Lung (tissue), 12 donors: ENCODE data around the gene BRAF. TPM values are rescaled to one million over a fixed set of nuclear protein-coding genes. Genes with fewer than 3 reads are reported as not detected.

Experiments used
- ATAC-seq: fragments of 200-7000 bp; cut with Tn5 transposase; one replicate; pipeline ENCODE4 v1.9.1; 2020; ENCODE audit warnings: moderate number of reproducible peaks; ENCODE audit not compliant: insufficient read depth, low FRiP score
- DNase-seq, 3 donors: peaks; one replicate each; pipeline ENCODE4 v3.0.0-alpha.2; 2013 to 2017
- H3K27ac ChIP-seq, 2 donors: one replicate each; pipeline ENCODE4 v1.5.1; 2013; ENCODE audit warnings: mild to moderate bottlenecking in 2 of 2, moderate library complexity in 2 of 2, control low read depth in 1 of 2, inconsistent platforms in 1 of 2, low read depth in 1 of 2, low read length in 1 of 2
- H3K27me3 ChIP-seq, 3 donors: one replicate each; pipeline ENCODE4 v1.5.1; 2013; ENCODE audit warnings: low read length in 2 of 3; ENCODE audit not compliant: control insufficient read depth in 3 of 3, insufficient read depth in 3 of 3
- H3K36me3 ChIP-seq, 4 donors: one replicate each; pipeline ENCODE4 v1.5.1; 2013; ENCODE audit warnings: low read length in 4 of 4, mild to moderate bottlenecking in 1 of 4, moderate library complexity in 1 of 4; ENCODE audit not compliant: control insufficient read depth in 4 of 4, insufficient read depth in 4 of 4
- H3K4me1 ChIP-seq, 5 donors: one replicate each; pipeline ENCODE4 v1.5.1; 2013; ENCODE audit warnings: low read length in 5 of 5, mild to moderate bottlenecking in 2 of 5, moderate library complexity in 1 of 5; ENCODE audit not compliant: control insufficient read depth in 5 of 5, insufficient read depth in 5 of 5
- H3K4me3 ChIP-seq: one replicate; pipeline ENCODE4 v1.5.1; 2013; ENCODE audit warnings: mild to moderate bottlenecking, control low read depth, moderate library complexity
- H3K9ac ChIP-seq, 2 donors: one replicate each; pipeline ENCODE4 v1.5.1; 2013; ENCODE audit warnings: low read length in 2 of 2, control low read depth in 1 of 2; ENCODE audit not compliant: insufficient read depth in 1 of 2
- H3K9me3 ChIP-seq, 4 donors: one replicate each; pipeline ENCODE4 v1.5.1; 2013; ENCODE audit warnings: low read length in 3 of 4, mild to moderate bottlenecking in 1 of 4, moderate library complexity in 1 of 4; ENCODE audit not compliant: control insufficient read depth in 4 of 4, insufficient read depth in 3 of 4
- CTCF ChIP-seq: IDR thresholded peaks from 2 replicates; pipeline ENCODE4 v1.5.1; 2012; ENCODE audit warnings: mild to moderate bottlenecking; ENCODE audit errors: control extremely low read depth, extremely low read depth
- WGBS, 2 donors: extraction: QIAGEN DNeasy Blood & Tissue Kit; methylation state at CpG; one replicate each; pipeline ENCODE4 v1.1.7; 2013; 5-methylcytosine and 5-hydroxymethylcytosine counted together
- polyA plus RNA-seq, 2 donors: library from polyadenylated mRNA; stranded (reverse); fragments of 200-250 nt; gene quantifications; one replicate each; pipeline ENCODE4 v1.2.1, GENCODE V29; 2013
- total RNA-seq, 2 donors: library from RNA; depleted of rRNA in 1 of 2; stranded (reverse); fragments of >200 nt in 1 of 2; gene quantifications; one replicate each; pipeline ENCODE4 v1.2.1, GENCODE V29; 2014 to 2021
- donor health status: control.
- donor health status: control.
- donor health status: Bipolar disorder and iron deficiency.
- donor health status: healthy.
- donor health status: DM: yes; HTN: yes; CAD: no.

The BRAF gene
- total and polyA plus RNA-seq, 4 donors = 6.5 to 111 (median 22.3) TPM

GRCh38 chr7:140673774-140674155 lies 251.0 kb downstream of the BRAF start:
- Histone ChIP-seq H3K27ac (peak overlapping the region; percentile 86 to 91), H3K9me3 (no peaks in the 10 kb centered on the region), H3K4me3 (peak overlapping the region; percentile 80), H3K27me3 (no peaks in the 10 kb centered on the region), H3K36me3 (no peaks in the 10 kb centered on the region), H3K4me1 (peaks cover 0 to 10% (median 3%) of the 10 kb centered on the region in 5 donors), H3K9ac (no peak overlapping the region)
- no peak for DNase-seq
- 37 to 50% methylated on average over 18 of the region's 18 CpGs for WGBS, 2 donors
- no peak for TF ChIP-seq CTCF
- ATAC-seq = no peak

GRCh38 chr7:140673063-140673773 lies 251.5 kb downstream of the BRAF start:
- peak; percentile 42 to 69 (median 57) for DNase-seq
- WGBS, 2 donors = 0% methylated on average over 43 to 72 of the region's 72 CpGs
- TF ChIP-seq CTCF = no peak
- peak overlapping the region; percentile 80 for H3K4me3 ChIP-seq
- H3K9ac ChIP-seq = peak overlapping the region in 1 of 2 donors; percentile 21
- H3K27ac ChIP-seq = peak overlapping the region; percentile 86 to 91
- no peaks in the 10 kb centered on the region for H3K27me3 ChIP-seq
- no peaks in the 10 kb centered on the region for H3K36me3 ChIP-seq
- ATAC-seq = peak; percentile 51
- H3K9me3 ChIP-seq = no peaks in the 10 kb centered on the region
- H3K4me1 ChIP-seq = peaks cover 0 to 10% (median 3%) of the 10 kb centered on the region in 5 donors

- Histone ChIP-seq H3K27ac (peak within 1 kb of the TSS; percentile 86 to 91), H3K4me3 (peak within 1 kb of the TSS; percentile 80), H3K9me3 (no peaks in the 10 kb centered on the region), H3K9ac (peak within 1 kb of the TSS in 1 of 2 donors; percentile 21), H3K4me1 (peaks cover 0 to 10% (median 3%) of the 10 kb centered on the region in 5 donors), H3K36me3 (no peaks in the 10 kb centered on the region), H3K27me3 (no peaks in the 10 kb centered on the region)
- ATAC-seq (peak; percentile 72), DNase-seq (peak in 2 of 3 donors; percentile 44)
- TF ChIP-seq CTCF = no peak
- 1 to 2% methylated on average over 10 to 41 of the region's 41 CpGs for WGBS, 2 donors
These were observed 252.2 kb downstream of the BRAF start, which contains the start of gene ADCK2 for GRCh38 chr7:140672382-140673062. Gene ADCK2 (plus strand): TSS chr7:140672945. CDS start chr7:140673331, 386 bp downstream.
